ENCODE data around the gene DNAH2. TPM values are rescaled to one million over a fixed set of nuclear protein-coding genes. Genes with fewer than 3 reads are reported as not detected.

Gene DNAH2
- total and polyA plus RNA-seq, 3 donors from 2014 or later: 11.7 to 24.9 (median 22.7) TPM

DNA sequence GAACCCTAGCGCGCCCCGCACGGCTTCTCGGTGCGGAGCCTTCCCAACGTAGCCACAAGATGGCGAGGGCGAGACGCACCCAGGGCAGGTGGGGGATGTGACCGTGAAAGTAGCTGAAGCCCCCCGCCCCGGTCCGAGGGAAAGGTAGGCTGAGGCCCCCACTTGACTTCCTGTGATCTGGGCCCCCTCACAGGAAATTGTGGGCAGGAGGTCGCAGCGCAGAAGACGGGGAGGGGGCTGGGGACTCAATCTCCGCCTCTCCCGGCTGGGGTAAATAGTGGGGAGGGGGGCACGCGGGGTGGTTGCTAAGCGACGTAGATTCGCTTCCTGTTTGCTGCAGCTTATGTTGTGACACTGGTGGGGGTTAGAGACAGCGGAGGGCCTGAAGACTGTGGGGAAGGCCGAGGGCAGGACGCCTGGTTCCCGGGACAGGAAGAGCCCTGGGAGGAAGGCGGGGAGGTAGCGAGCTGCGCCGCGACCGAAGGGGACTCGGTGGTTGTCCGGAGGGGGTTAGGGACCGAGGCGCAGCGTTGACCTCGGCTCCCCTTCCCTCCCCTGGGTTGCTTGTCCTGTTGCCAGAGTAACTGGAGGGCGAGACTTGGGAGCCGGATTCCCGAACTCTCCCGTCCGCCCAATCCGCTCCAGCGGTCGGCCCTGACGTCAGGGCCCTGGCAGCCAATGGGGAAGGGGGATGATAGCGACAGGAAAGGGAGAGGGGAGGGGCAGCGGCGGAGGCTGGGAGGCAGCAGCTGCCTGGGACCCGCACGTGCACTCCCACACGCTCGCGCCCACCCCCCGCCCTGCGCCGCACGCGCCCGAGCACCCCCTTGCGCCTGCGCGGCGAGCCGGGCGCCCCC is 117.6 kb downstream of the DNAH2 start:
- Histone ChIP-seq H3K4me1 (peaks cover 34% of the 10 kb centered on the region), H3K27me3 (no peaks in the 10 kb centered on the region), H3K9me3 (no peaks in the 10 kb centered on the region), H3K27ac (peak overlapping the region; percentile 98 to 99), H3K4me3 (peak overlapping the region; percentile 77 to 91), H3K36me3 (ENCODE audit: low read depth, missing control alignments) (no peaks in the 10 kb centered on the region)
- TF ChIP-seq, protein P1, sequence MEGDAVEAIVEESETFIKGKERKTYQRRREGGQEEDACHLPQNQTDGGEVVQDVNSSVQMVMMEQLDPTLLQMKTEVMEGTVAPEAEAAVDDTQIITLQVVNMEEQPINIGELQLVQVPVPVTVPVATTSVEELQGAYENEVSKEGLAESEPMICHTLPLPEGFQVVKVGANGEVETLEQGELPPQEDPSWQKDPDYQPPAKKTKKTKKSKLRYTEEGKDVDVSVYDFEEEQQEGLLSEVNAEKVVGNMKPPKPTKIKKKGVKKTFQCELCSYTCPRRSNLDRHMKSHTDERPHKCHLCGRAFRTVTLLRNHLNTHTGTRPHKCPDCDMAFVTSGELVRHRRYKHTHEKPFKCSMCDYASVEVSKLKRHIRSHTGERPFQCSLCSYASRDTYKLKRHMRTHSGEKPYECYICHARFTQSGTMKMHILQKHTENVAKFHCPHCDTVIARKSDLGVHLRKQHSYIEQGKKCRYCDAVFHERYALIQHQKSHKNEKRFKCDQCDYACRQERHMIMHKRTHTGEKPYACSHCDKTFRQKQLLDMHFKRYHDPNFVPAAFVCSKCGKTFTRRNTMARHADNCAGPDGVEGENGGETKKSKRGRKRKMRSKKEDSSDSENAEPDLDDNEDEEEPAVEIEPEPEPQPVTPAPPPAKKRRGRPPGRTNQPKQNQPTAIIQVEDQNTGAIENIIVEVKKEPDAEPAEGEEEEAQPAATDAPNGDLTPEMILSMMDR (IDR thresholded peaks at IDR 0.05): peak; percentile 75 to 81 (median 80)
- TF ChIP-seq POLR2A (IDR thresholded peaks at IDR 0.05): peak; percentile 70
- intact Hi-C loops (cut with DNase I; ENCODE audit: low total_unique reads): no loop called here
- WGBS, 2 donors: 1% methylated on average over 37 to 51 of the region's 69 CpGs
- peak; percentile 98 for DNase-seq

DNA sequence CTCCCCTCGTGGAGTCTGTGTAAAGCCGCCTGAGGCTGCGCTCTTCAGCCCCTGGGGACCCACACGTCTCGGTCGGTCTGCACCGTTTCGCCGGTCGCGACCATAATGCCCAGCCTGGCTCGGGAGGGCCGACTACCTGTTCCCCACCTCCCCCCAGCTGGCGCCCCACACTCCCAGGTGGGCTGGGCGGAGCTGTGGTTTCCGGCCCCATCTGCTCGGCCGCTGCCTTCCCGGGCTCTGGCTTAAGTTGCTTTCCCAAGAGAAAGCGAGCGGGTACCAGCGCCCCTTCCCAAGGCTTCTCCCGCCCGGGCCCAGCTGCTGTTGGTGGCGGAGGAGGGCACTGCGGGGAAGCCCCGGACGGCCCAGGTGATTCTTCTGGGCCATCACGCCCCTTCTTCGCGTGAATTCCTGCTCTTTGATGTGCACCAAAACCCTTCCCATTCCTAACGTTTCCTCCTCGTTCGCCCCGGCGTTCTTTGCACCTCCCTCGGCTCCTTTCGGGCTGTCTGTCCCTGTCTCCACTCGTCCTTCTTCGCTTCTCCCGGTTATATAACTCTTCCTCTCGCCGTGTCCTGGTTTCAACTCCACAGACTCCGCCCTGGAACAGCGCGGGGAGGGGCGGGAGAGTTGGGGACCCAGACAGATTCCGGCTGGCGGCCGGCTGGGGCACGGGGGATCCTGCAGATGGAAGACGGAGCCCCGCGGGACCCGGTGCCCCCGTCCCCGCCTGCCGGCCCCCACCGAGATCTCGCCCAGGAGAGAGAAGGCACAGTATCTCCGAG is 118.5 kb downstream of the DNAH2 start:
- H3K36me3 ChIP-seq (ENCODE audit: low read depth, missing control alignments): no peaks in the 10 kb centered on the region
- TF ChIP-seq POLR2A (IDR thresholded peaks at IDR 0.05): peak; percentile 37
- TF ChIP-seq, protein P1 (IDR thresholded peaks at IDR 0.05): no peak
- WGBS, 2 donors: 0% methylated on average over 32 to 48 of the region's 61 CpGs
- H3K4me1 ChIP-seq: peaks cover 40% of the 10 kb centered on the region
- H3K9me3 ChIP-seq: no peaks in the 10 kb centered on the region
- intact Hi-C loops (cut with DNase I; ENCODE audit: low total_unique reads): no loop called here
- H3K4me3 ChIP-seq: peak overlapping the region; percentile 77 to 91
- DNase-seq: no peak
- H3K27ac ChIP-seq: peak overlapping the region; percentile 98 to 99
- H3K27me3 ChIP-seq: no peaks in the 10 kb centered on the region

DNA sequence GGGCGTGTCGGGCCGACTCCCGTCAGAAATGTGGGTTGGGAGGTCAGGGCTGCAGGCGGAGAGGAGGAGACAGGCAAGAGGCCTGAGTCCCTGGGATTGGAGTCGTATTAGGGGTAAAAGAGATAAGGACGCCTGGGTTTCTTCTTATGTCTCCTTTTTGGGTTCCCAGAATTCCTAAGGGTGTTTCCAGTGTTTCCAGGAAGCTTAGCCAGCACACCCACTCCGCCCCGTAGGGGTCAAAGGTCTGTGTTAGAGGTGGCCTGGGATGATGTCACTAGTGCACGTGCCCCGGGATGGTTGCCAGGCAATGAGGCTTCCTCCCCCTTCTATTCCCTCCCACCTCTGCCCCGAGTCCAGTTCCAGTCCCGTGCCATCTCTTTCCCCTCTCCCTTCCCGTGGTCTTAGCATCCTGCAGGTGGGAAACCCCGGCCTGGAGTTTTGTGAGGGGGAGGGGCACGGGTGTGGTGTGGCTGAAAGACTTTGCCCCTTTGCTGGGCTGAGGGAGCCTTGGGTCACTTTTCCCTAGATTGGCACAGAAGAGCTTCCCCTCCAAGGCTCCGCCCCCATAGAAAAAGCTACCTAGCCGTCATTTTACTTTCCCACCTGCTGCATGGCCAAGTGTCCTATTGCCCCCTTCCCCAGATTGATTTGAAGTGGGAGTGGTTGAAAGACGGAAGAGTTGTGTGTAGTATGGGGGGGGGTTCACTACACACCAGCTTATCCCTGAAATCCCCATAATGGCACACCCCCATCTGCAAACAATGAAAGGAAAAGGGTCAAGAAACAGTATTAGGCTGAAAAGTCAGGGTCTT is 119.3 kb downstream of the DNAH2 start:
- intact Hi-C loops (cut with DNase I; ENCODE audit: low total_unique reads): no loop called here
- Histone ChIP-seq H3K27me3 (no peaks in the 10 kb centered on the region), H3K4me1 (peaks cover 46% of the 10 kb centered on the region), H3K27ac (peak overlapping the region; percentile 98 to 99), H3K9me3 (no peaks in the 10 kb centered on the region), H3K4me3 (peak overlapping the region; percentile 77 to 91), H3K36me3 (ENCODE audit: low read depth, missing control alignments) (no peaks in the 10 kb centered on the region)
- TF ChIP-seq, protein P1 (IDR thresholded peaks at IDR 0.05): peak in 2 of 3 experiments; percentile 17 to 20
- TF ChIP-seq POLR2A (IDR thresholded peaks at IDR 0.05): no peak
- WGBS, 2 donors: 1 to 2% methylated on average over 18 to 19 of the region's 19 CpGs
- DNase-seq: peak; percentile 97

DNA sequence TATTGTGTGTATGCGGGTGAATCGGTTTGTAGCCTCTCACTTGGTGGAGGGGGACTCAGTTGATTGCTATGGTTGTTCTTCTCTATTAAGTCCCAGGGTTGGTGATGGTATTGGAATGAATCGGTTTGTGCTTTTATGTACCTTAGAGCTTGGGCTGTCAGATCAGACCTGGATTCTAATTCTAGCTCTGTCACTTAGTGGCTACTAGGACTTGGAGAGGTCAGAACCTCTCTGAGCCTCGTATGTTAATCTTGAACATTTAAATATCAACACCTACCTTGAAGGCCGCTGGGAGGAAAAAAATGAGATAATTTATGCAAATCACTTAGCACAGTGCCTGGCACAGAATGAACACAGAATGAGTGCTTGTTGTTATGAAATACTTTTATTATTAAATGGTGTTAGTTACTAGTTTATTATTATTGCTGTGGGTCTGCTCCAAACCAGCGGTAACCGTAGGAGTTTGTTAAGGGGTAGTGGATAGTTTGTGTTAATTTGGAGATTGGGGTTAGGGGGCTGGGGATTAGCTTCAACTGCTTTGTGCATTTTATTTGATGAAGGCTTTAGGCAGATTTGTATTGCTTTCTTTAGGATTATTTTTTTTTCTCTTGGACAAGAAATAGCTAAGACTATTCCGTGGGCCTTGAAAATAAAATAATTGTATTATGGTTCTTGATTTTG is 120.0 kb downstream of the DNAH2 start:
- peak overlapping the region; percentile 77 to 91 for H3K4me3 ChIP-seq
- peaks cover 46% of the 10 kb centered on the region for H3K4me1 ChIP-seq
- no peaks in the 10 kb centered on the region for H3K27me3 ChIP-seq
- H3K36me3 ChIP-seq (ENCODE audit: low read depth, missing control alignments): no peaks in the 10 kb centered on the region
- intact Hi-C loops (cut with DNase I; ENCODE audit: low total_unique reads): no loop called here
- no peaks in the 10 kb centered on the region for H3K9me3 ChIP-seq
- 1 to 5% methylated on average over 8 of the region's 8 CpGs for WGBS, 2 donors
- TF ChIP-seq, protein P1 (IDR thresholded peaks at IDR 0.05): no peak
- TF ChIP-seq POLR2A (IDR thresholded peaks at IDR 0.05): no peak
- H3K27ac ChIP-seq: peak overlapping the region; percentile 98 to 99
- no peak for DNase-seq

Measured in testis (tissue), 3 donors.